H1 (cell line): Measurements from ENCODE around the gene KIAA0930. TPM values are rescaled to one million over a fixed set of nuclear protein-coding genes. Genes with fewer than 3 reads are reported as not detected.

Experiments used
- CTCF ChIA-PET: fragments of 300-600 bp; sonication (Branson Sonifier 250); formaldehyde crosslinking; loops from one replicate; lab custom pipeline; 2021; ENCODE audit not compliant: partially characterized antibody; lab: Charles Lee
- POLR2A ChIA-PET: fragments of 300-600 bp; sonication (Branson Sonifier 250); formaldehyde crosslinking; loops from one replicate; lab custom pipeline; 2021; ENCODE audit warnings: inconsistent platforms; ENCODE audit not compliant: partially characterized antibody; lab: Charles Lee
- DNase-seq, 2 experiments: peaks; one replicate each; pipeline versions ENCODE4 v3.0.0 to v3.0.0-alpha.2; 2010 to 2022; ENCODE audit warnings: low spot score in 2 of 2, low read depth in 1 of 2, mixed read lengths in 1 of 2
- FAIRE-seq: peaks from 2 replicates; lab custom pipeline; 2011; peaks lifted over from hg19 to GRCh38; lab: Jason Lieb, UNC
- H2AFZ ChIP-seq: 2 replicates; pipeline ENCODE4 v1.8.1; 2012; ENCODE audit warnings: low read length, inconsistent platforms
- H2AK5ac ChIP-seq: 2 replicates; pipeline ENCODE4 v1.6.1; 2013; ENCODE audit warnings: low read depth, low read length
- H2BK120ac ChIP-seq: replicated peaks from 2 replicates; pipeline ENCODE3; 2013; ENCODE audit warnings: low read depth, low read length, inconsistent platforms
- H2BK12ac ChIP-seq: 2 replicates; pipeline ENCODE4 v1.6.1; 2013; ENCODE audit warnings: low read depth, low read length
- H2BK15ac ChIP-seq: 2 replicates; pipeline ENCODE4 v1.6.1; 2013; ENCODE audit warnings: low read length
- H2BK20ac ChIP-seq: 2 replicates; pipeline ENCODE4 v1.6.1; 2013; ENCODE audit warnings: low read length
- H2BK5ac ChIP-seq: 2 replicates; pipeline ENCODE4 v1.6.1; 2013; ENCODE audit warnings: low read depth, low read length
- H3K14ac ChIP-seq: 2 replicates; pipeline ENCODE4 v1.6.1; 2013; ENCODE audit warnings: inconsistent platforms; ENCODE audit not compliant: insufficient read length
- H3K18ac ChIP-seq: 2 replicates; pipeline ENCODE4 v1.6.1; 2013; ENCODE audit warnings: low read length; ENCODE audit errors: extremely low read depth
- H3K23ac ChIP-seq: 2 replicates; pipeline ENCODE4 v1.6.1; 2013; ENCODE audit warnings: inconsistent platforms; ENCODE audit not compliant: insufficient read length
- H3K23me2 ChIP-seq: 2 replicates; pipeline ENCODE4 v1.6.1; 2013; ENCODE audit warnings: low read depth, low read length
- H3K27ac ChIP-seq: 2 replicates; pipeline ENCODE4 v1.6.1; 2011; ENCODE audit warnings: low read depth, low read length, inconsistent platforms
- H3K27me3 ChIP-seq, 4 experiments: replicated peaks in 1 of 4; 1 replicate in 1 of 4; 2 replicates in 3 of 4; pipeline versions ENCODE4 v1.6.1 to v1.8.1; 2011 to 2013; ENCODE audit warnings: low read length in 3 of 4, mild to moderate bottlenecking in 3 of 4, inconsistent platforms in 2 of 4, mixed read lengths in 2 of 4, moderate library complexity in 1 of 4; ENCODE audit not compliant: control insufficient read depth in 3 of 4, insufficient read depth in 3 of 4; ENCODE audit errors: extremely low read depth in 1 of 4
- H3K36me3 ChIP-seq, 4 experiments: 2 replicates each; pipeline versions ENCODE4 v1.6.1 to v1.8.1; 2011 to 2013; ENCODE audit warnings: mild to moderate bottlenecking in 4 of 4, low read length in 3 of 4, moderate library complexity in 2 of 4, control low read depth in 1 of 4, inconsistent platforms in 1 of 4; ENCODE audit not compliant: insufficient read depth in 4 of 4, control insufficient read depth in 2 of 4
- H3K4ac ChIP-seq: replicated peaks from 2 replicates; pipeline ENCODE3; 2013; ENCODE audit warnings: low read length, low read depth, mixed read lengths, inconsistent platforms; ENCODE audit not compliant: insufficient read length
- H3K4me1 ChIP-seq, 4 experiments: replicated peaks in 1 of 4; 1 replicate in 1 of 4; 2 replicates in 3 of 4; pipeline versions ENCODE4 v1.6.1 to v1.8.1; 2011 to 2013; ENCODE audit warnings: low read length in 3 of 4, inconsistent platforms in 2 of 4, mixed read lengths in 1 of 4; ENCODE audit not compliant: insufficient read depth in 4 of 4, control insufficient read depth in 3 of 4
- H3K4me2 ChIP-seq, 2 experiments: 2 replicates each; pipeline versions ENCODE4 v1.6.1 to v1.8.1; 2011 to 2013; ENCODE audit warnings: low read depth in 2 of 2, low read length in 2 of 2, control low read depth in 1 of 2, inconsistent platforms in 1 of 2, mild to moderate bottlenecking in 1 of 2; ENCODE audit not compliant: insufficient read depth in 1 of 2
- H3K4me3 ChIP-seq, 4 experiments: fragments of 200-600, 300-600 bp in 1 of 4; sonication (generic), shearing (Covaris generic), sonication (Bioruptor Twin) in 1 of 4; 2 replicates each; pipeline versions ENCODE4 v1.5.1 to v1.8.1; 2011 to 2016; ENCODE audit warnings: low read length in 4 of 4, low read depth in 3 of 4, control low read depth in 2 of 4, inconsistent platforms in 2 of 4, mild to moderate bottlenecking in 2 of 4, mixed read lengths in 1 of 4, moderate library complexity in 1 of 4; ENCODE audit not compliant: insufficient read depth in 2 of 4; ENCODE audit errors: extremely low read depth in 1 of 4
- H3K56ac ChIP-seq: replicated peaks from 2 replicates; pipeline ENCODE3; 2013; ENCODE audit warnings: low read depth, mild to moderate bottlenecking, mixed read lengths, low read length, inconsistent platforms; ENCODE audit not compliant: insufficient read length
- H3K79me1 ChIP-seq: 2 replicates; pipeline ENCODE4 v1.6.1; 2013; ENCODE audit warnings: low read depth, low read length, control low read depth
- H3K79me2 ChIP-seq, 2 experiments: 2 replicates each; pipeline versions ENCODE4 v1.6.1 to v1.8.1; 2012 to 2013; ENCODE audit warnings: low read length in 2 of 2, mild to moderate bottlenecking in 2 of 2, inconsistent platforms in 1 of 2; ENCODE audit not compliant: insufficient read depth in 2 of 2, control insufficient read depth in 1 of 2
- H3K9ac ChIP-seq, 4 experiments: replicated peaks in 1 of 4; 1 replicate in 1 of 4; 2 replicates in 3 of 4; pipeline versions ENCODE4 v1.6.1 to v1.8.1; 2011 to 2013; ENCODE audit warnings: low read depth in 3 of 4, low read length in 3 of 4, control low read depth in 2 of 4, mild to moderate bottlenecking in 2 of 4, moderate library complexity in 2 of 4, inconsistent platforms in 1 of 4; ENCODE audit errors: extremely low read depth in 1 of 4
- H3K9me3 ChIP-seq, 2 experiments: 2 replicates each; pipeline versions ENCODE4 v1.6.1 to v1.8.1; 2012 to 2013; ENCODE audit warnings: mild to moderate bottlenecking in 2 of 2, moderate library complexity in 2 of 2, control low read depth in 1 of 2, inconsistent platforms in 1 of 2, low read depth in 1 of 2, low read length in 1 of 2, mixed read lengths in 1 of 2; ENCODE audit not compliant: insufficient read depth in 2 of 2
- H4K20me1 ChIP-seq, 2 experiments: replicated peaks in 1 of 2; 2 replicates each; pipeline versions ENCODE3 to v1.8.1; 2011 to 2013; ENCODE audit warnings: inconsistent platforms in 2 of 2, low read length in 2 of 2, mild to moderate bottlenecking in 1 of 2; ENCODE audit not compliant: insufficient read depth in 2 of 2, control insufficient read depth in 1 of 2
- H4K5ac ChIP-seq: 2 replicates; pipeline ENCODE4 v1.6.1; 2013; ENCODE audit warnings: low read length, low read depth, mixed read lengths, inconsistent platforms; ENCODE audit not compliant: insufficient read length
- H4K8ac ChIP-seq: 2 replicates; pipeline ENCODE4 v1.8.0; 2013; ENCODE audit warnings: mild to moderate bottlenecking, moderate library complexity, low read length, inconsistent platforms; ENCODE audit not compliant: insufficient read depth; ENCODE audit errors: extremely low read depth
- H4K91ac ChIP-seq: replicated peaks from 2 replicates; pipeline ENCODE3; 2013; ENCODE audit warnings: low read length, mixed read lengths, inconsistent platforms; ENCODE audit not compliant: insufficient read length
- BRCA1 ChIP-seq: IDR thresholded peaks from 2 replicates; pipeline ENCODE4 v1.6.1; 2012; ENCODE audit warnings: low read depth, low read length, improper control_type of control experiment
- CHD2 ChIP-seq: IDR thresholded peaks from 2 replicates; pipeline ENCODE4 v1.6.1; 2012; ENCODE audit warnings: low read length, improper control_type of control experiment
- CREB1 ChIP-seq: IDR thresholded peaks from 2 replicates; pipeline ENCODE4 v1.6.1; 2012; ENCODE audit warnings: inconsistent platforms
- HDAC6 ChIP-seq: IDR thresholded peaks from one replicate; pipeline ENCODE4 v1.7.1; 2012; ENCODE audit warnings: low read depth, mild to moderate bottlenecking, inconsistent platforms, low read length, moderate library complexity
- SIRT6 ChIP-seq: IDR thresholded peaks from one replicate; pipeline ENCODE4 v1.7.1; 2012; ENCODE audit warnings: low read length, inconsistent platforms
- SIX5 ChIP-seq: IDR thresholded peaks from 2 replicates; pipeline ENCODE4 v1.6.1; 2011; ENCODE audit warnings: mild to moderate bottlenecking, low read depth, low read length
- TCF12 ChIP-seq: IDR thresholded peaks from 2 replicates; pipeline ENCODE4 v1.6.1; 2011; ENCODE audit warnings: low read depth, mild to moderate bottlenecking, low read length
- WGBS, 2 experiments: shearing (Covaris generic) in 1 of 2; methylation state at CpG; one replicate each; pipeline versions ENCODE4 v1.1.6 to v1.1.7; 2013 to 2015; ENCODE audit warnings: low lambda C conversion rate in 2 of 2, mixed read lengths in 2 of 2, inconsistent platforms in 1 of 2, low coverage in 1 of 2, missing lambda C conversion rate in 1 of 2; ENCODE audit not compliant: insufficient replicate concordance in 2 of 2, insufficient coverage in 1 of 2, insufficient read length in 1 of 2; ENCODE audit errors: extremely low coverage in 1 of 2, missing lambda C conversion rate in 1 of 2; 5-methylcytosine and 5-hydroxymethylcytosine counted together
- polyA plus RNA-seq, 7 experiments: library from polyadenylated mRNA; depleted of rRNA in 3 of 7; stranded (reverse) in 5 of 7; unstranded in 2 of 7; fragments of >200 nt in 5 of 7; fragments of 200-250 nt in 2 of 7; gene quantifications; 1 replicate in 5 of 7; 2 replicates in 1 of 7; 4 replicates in 1 of 7; pipeline versions ENCODE4 v1.2.1 to v1.2.3, GENCODE V29; 2011 to 2013; ENCODE audit warnings: missing spikeins in 2 of 7, mixed read lengths in 2 of 7
- total RNA-seq: library from RNA; stranded (reverse); fragmentation: NEBNext Ultra II Directional; extraction: Animal tissue kit (Norgen Biotek cat#: 25700); gene quantifications from 2 replicates; pipeline ENCODE4 v1.2.1, GENCODE V29; 2021

KIAA0930 gene
- total and polyA plus RNA-seq, 2 of the 8 experiments (the other 6 are each of a cell fraction or from before 2014, with no cell fraction given): 61.9 to 66.1 TPM

GRCh38 chr22:45230026-45230721 lies 10.5 kb downstream of the KIAA0930 start:
- Histone ChIP-seq H4K91ac (no peak overlapping the region), H3K23me2 (no peaks in the 10 kb centered on the region), H3K14ac (no peak overlapping the region), H3K9me3 (no peaks in the 10 kb centered on the region), H3K18ac (no peak overlapping the region), H3K4me3 (no peak overlapping the region), H3K36me3 (no peaks in the 10 kb centered on the region), H3K27ac (no peak overlapping the region), H2AFZ (no peak overlapping the region), H4K5ac (no peak overlapping the region), H2AK5ac (no peak overlapping the region), H3K4me1 (peaks cover 0 to 13% (median 7%) of the 10 kb centered on the region in 4 experiments; a peak in 6 of 7 replicates), H3K56ac (no peak overlapping the region), H2BK15ac (peak overlapping the region; percentile 65; the same call in 1 of the 2 replicates), H3K27me3 (no peaks in the 10 kb centered on the region), H3K9ac (peak overlapping the region in 1 of 4 experiments; percentile 43; a peak in 1 of 7 replicates), H3K79me2 (no peaks in the 10 kb centered on the region; a peak in 1 of 4 replicates), H2BK120ac (no peak overlapping the region), H2BK5ac (no peak overlapping the region), H4K20me1 (peaks cover 2 to 20% of the 10 kb centered on the region in 2 experiments), H4K8ac (no peak overlapping the region; the same call in 1 of the 2 replicates), H3K23ac (no peak overlapping the region), H2BK12ac (peak overlapping the region; percentile 88; the same call in 1 of the 2 replicates), H3K4me2 (no peak overlapping the region), H3K79me1 (peaks cover 2% of the 10 kb centered on the region; the same call in 1 of the 2 replicates), H2BK20ac (no peak overlapping the region), H3K4ac (no peak overlapping the region)
- ChIA-PET CTCF (interaction anchor here (1.3 to 1.4 kb wide), 2 partner anchors 10 to 22 kb away, joined by 4 to 6 read pairs; no protein-coding TSS in a partner anchor), POLR2A (interaction anchor here (1.0 kb wide), 1 partner anchor 8 kb away, joined by 3 read pairs; no protein-coding TSS in a partner anchor)
- DNase-seq (no peak), FAIRE-seq (no peak)
- 86% methylated on average over 15 of the region's 16 CpGs; no CpG with 5 or more reads in 1 of the 2 experiments for WGBS, 2 experiments
- no peak for TF ChIP-seq SIRT6
- no peak for TF ChIP-seq HDAC6
- TF ChIP-seq CREB1: no peak
- TF ChIP-seq TCF12: no peak
- TF ChIP-seq CHD2: no peak
- no peak for TF ChIP-seq BRCA1
- no peak for TF ChIP-seq SIX5
